ENCODE results near the gene MOSMO.

Gene MOSMO

GRCh38 chr16:21991621-21992020 lies 16.3 kb upstream of the MOSMO start:
- no peaks in the 10 kb centered on the region for H3K27me3 ChIP-seq (ENCODE audit: low read depth, low read length)
- no peak for TF ChIP-seq EZH2phosphoT487 (IDR thresholded peaks at IDR 0.05; ENCODE audit: low read depth)
- no peak for TF ChIP-seq CTCF (IDR thresholded peaks at IDR 0.05; ENCODE audit: low read depth, low read length)
- no peaks in the 10 kb centered on the region for H4K20me1 ChIP-seq (ENCODE audit: insufficient read depth, low read length)
- H2AFZ ChIP-seq (ENCODE audit: low read depth, low read length), result no peak overlapping the region
- no peak overlapping the region for H3K4me3 ChIP-seq (ENCODE audit: low read length)
- no peaks in the 10 kb centered on the region for H3K9me3 ChIP-seq (ENCODE audit: insufficient read depth, low read length)
- no peak overlapping the region for H3K27ac ChIP-seq (ENCODE audit: low read length)
- peaks cover 5% of the 10 kb centered on the region for H3K4me1 ChIP-seq (ENCODE audit: low read length)
- no peaks in the 10 kb centered on the region for H3K79me2 ChIP-seq (ENCODE audit: low read length)
- H3K4me2 ChIP-seq (ENCODE audit: low read length), result no peak overlapping the region
- H3K9ac ChIP-seq (ENCODE audit: low read length), result no peak overlapping the region
- no peaks in the 10 kb centered on the region for H3K36me3 ChIP-seq (replicated peaks; ENCODE audit: low read depth, low read length)

- no peaks in the 10 kb centered on the region for H3K79me2 ChIP-seq (ENCODE audit: low read length)
- no peaks in the 10 kb centered on the region for H3K27me3 ChIP-seq (ENCODE audit: low read depth, low read length)
- H2AFZ ChIP-seq (ENCODE audit: low read depth, low read length), result no peak overlapping the region
- H4K20me1 ChIP-seq (ENCODE audit: insufficient read depth, low read length), result no peaks in the 10 kb centered on the region
- H3K9ac ChIP-seq (ENCODE audit: low read length), result no peak overlapping the region
- H3K27ac ChIP-seq (ENCODE audit: low read length), result no peak overlapping the region
- no peaks in the 10 kb centered on the region for H3K9me3 ChIP-seq (ENCODE audit: insufficient read depth, low read length)
- no peak overlapping the region for H3K4me3 ChIP-seq (ENCODE audit: low read length)
- peaks cover 5% of the 10 kb centered on the region for H3K4me1 ChIP-seq (ENCODE audit: low read length)
- H3K36me3 ChIP-seq (replicated peaks; ENCODE audit: low read depth, low read length), result no peaks in the 10 kb centered on the region
- H3K4me2 ChIP-seq (ENCODE audit: low read length), result no peak overlapping the region
- TF ChIP-seq EZH2phosphoT487 (IDR thresholded peaks at IDR 0.05; ENCODE audit: low read depth) (no peak), CTCF (IDR thresholded peaks at IDR 0.05; ENCODE audit: low read depth, low read length) (no peak)
Measured at GRCh38 chr16:21994856-21995465, 12.9 kb upstream of the MOSMO start.

- no peak overlapping the region for H3K4me2 ChIP-seq (ENCODE audit: low read length)
- H3K4me1 ChIP-seq (ENCODE audit: low read length), result peaks cover 5% of the 10 kb centered on the region
- no peak overlapping the region for H3K4me3 ChIP-seq (ENCODE audit: low read length)
- H2AFZ ChIP-seq (ENCODE audit: low read depth, low read length), result no peak overlapping the region
- H3K27me3 ChIP-seq (ENCODE audit: low read depth, low read length), result no peaks in the 10 kb centered on the region
- no peak for TF ChIP-seq EZH2phosphoT487 (IDR thresholded peaks at IDR 0.05; ENCODE audit: low read depth)
- no peak for TF ChIP-seq CTCF (IDR thresholded peaks at IDR 0.05; ENCODE audit: low read depth, low read length)
- no peaks in the 10 kb centered on the region for H3K79me2 ChIP-seq (ENCODE audit: low read length)
- no peak overlapping the region for H3K9ac ChIP-seq (ENCODE audit: low read length)
- no peaks in the 10 kb centered on the region for H3K36me3 ChIP-seq (replicated peaks; ENCODE audit: low read depth, low read length)
- no peak overlapping the region for H3K27ac ChIP-seq (ENCODE audit: low read length)
- H4K20me1 ChIP-seq (ENCODE audit: insufficient read depth, low read length), result no peaks in the 10 kb centered on the region
- H3K9me3 ChIP-seq (ENCODE audit: insufficient read depth, low read length), result no peaks in the 10 kb centered on the region
Measured at GRCh38 chr16:21996923-21997696, 10.8 kb upstream of the MOSMO start.

- Histone ChIP-seq H3K27ac (ENCODE audit: low read length) (no peak overlapping the region), H3K9ac (ENCODE audit: low read length) (no peak overlapping the region), H3K4me3 (ENCODE audit: low read length) (no peak overlapping the region), H3K4me1 (ENCODE audit: low read length) (peaks cover 5% of the 10 kb centered on the region), H4K20me1 (ENCODE audit: insufficient read depth, low read length) (no peaks in the 10 kb centered on the region), H3K27me3 (ENCODE audit: low read depth, low read length) (no peaks in the 10 kb centered on the region), H3K9me3 (ENCODE audit: insufficient read depth, low read length) (no peaks in the 10 kb centered on the region), H3K4me2 (ENCODE audit: low read length) (no peak overlapping the region), H2AFZ (ENCODE audit: low read depth, low read length) (no peak overlapping the region), H3K36me3 (replicated peaks; ENCODE audit: low read depth, low read length) (no peaks in the 10 kb centered on the region), H3K79me2 (ENCODE audit: low read length) (no peaks in the 10 kb centered on the region)
- TF ChIP-seq EZH2phosphoT487 (IDR thresholded peaks at IDR 0.05; ENCODE audit: low read depth) (no peak), CTCF (IDR thresholded peaks at IDR 0.05; ENCODE audit: low read depth, low read length) (no peak)
Measured at GRCh38 chr16:21997697-21998480, 10.0 kb upstream of the MOSMO start.
